Tibial nerve (tissue), 4 donors: ENCODE data around the gene LDB3.

Experiments used
- EP300 ChIP-seq, 2 donors: sonication (generic); formaldehyde crosslinking; IDR thresholded peaks; one replicate each; pipeline ENCODE4 v1.6.1; 2017; ENCODE audit warnings: antibody characterized with exemption in 2 of 2, mild to moderate bottlenecking in 1 of 2
- POLR2A ChIP-seq, 2 donors: fragments of 450-650 bp; IDR thresholded peaks; one replicate each; pipeline ENCODE4 v1.6.1; 2017; ENCODE audit warnings: antibody characterized with exemption in 2 of 2, mild to moderate bottlenecking in 2 of 2, moderate library complexity in 2 of 2
- TF ChIP-seq, protein P1 (sequence below), 5 experiments: fragments of 200-600 bp in 3 of 5; fragments of 450-650 bp in 2 of 5; sonication (generic) in 3 of 5; IDR thresholded peaks; one replicate each; pipeline ENCODE4 v1.5.1; 2016 to 2019; ENCODE audit warnings: antibody characterized with exemption in 5 of 5, mild to moderate bottlenecking in 3 of 5, moderate library complexity in 2 of 5

DNA sequence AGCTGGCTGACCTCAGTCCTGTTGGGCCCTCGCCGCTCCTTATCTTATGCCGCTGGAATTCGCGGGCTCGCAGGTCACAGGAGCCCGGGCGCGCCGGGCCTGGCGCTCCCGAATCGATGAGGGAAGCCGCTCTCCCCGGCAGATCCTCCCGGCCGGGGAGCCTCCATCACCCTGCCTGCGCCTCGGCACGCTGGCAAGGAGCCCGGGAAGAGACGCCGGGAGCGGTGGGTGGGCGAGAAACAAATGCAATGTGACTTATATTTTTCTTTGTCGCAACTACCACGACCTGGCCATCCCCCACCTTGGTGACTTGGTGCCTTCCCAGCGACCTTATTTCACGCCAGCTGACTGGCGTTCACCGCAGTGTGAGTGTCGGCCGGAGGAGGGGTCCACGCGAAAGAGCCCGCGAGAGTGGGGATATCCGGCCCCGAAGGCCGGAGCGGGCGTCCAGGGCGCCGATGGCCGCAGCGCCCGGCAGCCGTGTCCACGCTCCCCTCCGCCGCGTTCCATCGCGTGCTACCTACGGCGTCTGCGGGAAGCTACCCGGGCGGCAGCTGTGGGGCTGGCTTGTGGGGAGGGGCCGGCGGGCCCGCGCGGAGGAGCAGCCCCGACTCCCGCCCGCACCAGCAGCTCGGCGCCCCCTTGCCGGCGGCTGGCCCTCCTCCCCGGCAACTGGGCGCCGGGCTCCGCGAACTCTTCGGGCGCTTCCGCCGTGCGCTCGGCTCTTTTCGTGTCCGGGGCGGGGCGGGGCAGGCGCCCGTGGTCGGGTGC is 87.6 kb downstream of the LDB3 start:
- TF ChIP-seq, protein P1, sequence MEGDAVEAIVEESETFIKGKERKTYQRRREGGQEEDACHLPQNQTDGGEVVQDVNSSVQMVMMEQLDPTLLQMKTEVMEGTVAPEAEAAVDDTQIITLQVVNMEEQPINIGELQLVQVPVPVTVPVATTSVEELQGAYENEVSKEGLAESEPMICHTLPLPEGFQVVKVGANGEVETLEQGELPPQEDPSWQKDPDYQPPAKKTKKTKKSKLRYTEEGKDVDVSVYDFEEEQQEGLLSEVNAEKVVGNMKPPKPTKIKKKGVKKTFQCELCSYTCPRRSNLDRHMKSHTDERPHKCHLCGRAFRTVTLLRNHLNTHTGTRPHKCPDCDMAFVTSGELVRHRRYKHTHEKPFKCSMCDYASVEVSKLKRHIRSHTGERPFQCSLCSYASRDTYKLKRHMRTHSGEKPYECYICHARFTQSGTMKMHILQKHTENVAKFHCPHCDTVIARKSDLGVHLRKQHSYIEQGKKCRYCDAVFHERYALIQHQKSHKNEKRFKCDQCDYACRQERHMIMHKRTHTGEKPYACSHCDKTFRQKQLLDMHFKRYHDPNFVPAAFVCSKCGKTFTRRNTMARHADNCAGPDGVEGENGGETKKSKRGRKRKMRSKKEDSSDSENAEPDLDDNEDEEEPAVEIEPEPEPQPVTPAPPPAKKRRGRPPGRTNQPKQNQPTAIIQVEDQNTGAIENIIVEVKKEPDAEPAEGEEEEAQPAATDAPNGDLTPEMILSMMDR (IDR thresholded peaks at IDR 0.05): no peak
- TF ChIP-seq POLR2A (IDR thresholded peaks at IDR 0.05): peak; percentile 61 to 83
- peak in 1 of 2 donors; percentile 68 for TF ChIP-seq EP300 (IDR thresholded peaks at IDR 0.05)
